ENCODE data around the gene AAK1.

The AAK1 gene

DNA sequence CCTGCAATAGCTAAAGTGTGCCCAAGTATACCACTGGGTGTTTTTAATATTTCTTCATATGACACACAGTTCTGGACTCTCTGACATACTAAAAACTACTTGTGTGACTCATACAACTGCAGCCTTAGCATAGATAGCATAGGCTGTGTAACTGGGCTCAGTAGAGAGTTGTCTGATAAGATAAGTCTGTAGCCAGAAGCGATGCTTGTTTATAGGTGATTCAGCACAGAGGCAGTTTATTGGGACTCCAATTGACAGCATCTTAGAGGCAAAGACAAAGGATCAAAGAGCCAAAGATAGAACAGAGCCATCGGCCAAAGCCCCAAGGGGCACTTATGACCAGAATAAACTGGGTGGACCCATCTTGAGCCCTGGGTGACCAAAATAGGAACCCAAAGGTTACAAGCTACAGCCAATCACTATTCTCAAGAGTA is 42.3 kb downstream of the AAK1 start:
- DNase-seq (ENCODE audit: low read depth, low spot score), result no peak

DNA sequence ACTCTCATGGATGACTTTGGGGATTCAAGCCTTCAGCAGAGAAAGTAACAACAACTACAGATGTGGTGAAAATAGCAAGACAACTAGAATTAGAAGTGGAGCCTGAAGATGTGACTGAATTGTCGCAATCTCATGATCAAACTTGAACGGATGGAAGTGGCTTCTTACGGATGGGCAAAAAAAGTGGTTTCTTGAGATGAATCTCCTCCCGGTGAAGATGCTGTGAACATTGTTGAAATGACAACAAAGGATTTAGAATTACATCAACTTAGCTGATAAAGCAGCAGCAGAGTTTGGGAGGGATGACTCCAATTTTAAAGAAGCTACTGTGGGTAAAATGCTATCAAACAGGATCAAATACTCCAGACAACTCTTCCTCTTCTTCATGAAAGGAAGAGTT is 43.1 kb downstream of the AAK1 start:
- no peak for DNase-seq (ENCODE audit: low read depth, low spot score)

DNA sequence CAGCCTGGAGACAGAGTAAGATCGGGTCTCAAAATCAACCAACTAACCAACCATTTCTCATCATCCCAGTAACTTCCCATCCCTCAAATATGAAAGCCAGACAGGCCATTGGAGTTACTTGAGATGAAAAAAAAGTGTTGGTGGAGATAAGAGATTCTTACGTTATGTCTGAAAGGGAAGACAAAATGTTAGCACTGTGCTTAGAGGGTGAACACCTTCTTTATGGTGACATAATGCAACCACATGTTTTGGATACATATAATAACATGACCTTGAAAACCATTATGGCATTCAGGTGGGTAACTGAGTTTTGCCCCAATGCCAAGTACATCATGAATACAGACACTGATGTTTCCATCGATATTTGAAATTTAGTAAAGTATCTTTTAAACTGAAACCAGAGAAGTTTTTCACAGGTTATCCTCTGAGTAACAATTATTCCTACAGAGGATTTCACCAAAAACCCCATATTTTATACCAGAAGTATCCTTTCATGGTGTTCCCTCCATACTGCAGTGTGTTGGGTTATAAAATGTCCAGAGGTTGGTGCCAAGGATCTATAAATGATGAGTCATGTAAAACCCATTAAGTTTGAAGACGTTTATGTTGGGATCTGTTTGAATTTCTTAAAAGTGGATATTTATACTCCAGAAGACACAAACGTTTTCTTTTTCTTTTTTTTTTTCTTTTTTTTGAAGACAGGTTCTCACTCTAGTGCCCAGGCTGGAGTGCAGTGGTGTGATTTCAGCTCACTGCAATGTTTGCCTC is 45.5 kb downstream of the AAK1 start:
- no peak for DNase-seq (ENCODE audit: low read depth, low spot score)

DNA sequence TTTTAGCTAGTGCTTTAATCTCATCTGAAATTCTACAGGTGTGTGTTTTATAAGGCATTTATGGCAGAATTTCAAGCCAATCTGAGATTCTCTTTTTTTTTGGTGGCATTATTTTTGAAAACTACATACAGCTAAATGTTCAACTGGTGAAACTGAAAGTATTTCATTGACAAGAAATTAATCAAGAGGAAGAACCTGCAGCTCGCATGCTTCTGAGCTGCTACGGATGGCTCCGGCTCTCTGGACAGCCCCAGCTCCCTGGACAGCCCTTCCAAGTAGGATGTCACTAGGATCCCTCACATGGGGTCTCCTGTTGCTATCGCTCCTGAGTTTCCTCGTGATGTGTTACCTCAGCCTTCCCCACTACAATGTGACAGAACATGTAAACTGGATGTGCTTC is 46.4 kb downstream of the AAK1 start:
- no peak for DNase-seq (ENCODE audit: low read depth, low spot score)

DNA sequence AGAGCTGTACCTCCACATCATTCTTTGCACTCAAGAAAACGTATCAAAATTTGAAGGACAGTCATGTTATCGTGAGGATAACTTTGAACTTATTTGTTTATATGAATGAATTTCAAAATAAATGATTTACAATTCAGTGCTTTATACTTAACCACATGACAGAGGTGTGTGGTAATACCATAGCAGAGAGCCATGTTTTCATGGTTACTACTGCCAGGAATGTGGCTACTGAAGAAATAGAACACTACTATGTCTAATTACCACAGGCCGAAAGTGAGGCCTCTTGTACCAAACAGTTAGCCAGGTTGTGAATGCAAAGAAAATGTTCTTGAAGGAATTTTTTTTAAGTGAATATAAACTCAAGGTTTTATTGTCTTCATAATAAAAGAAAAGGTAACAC is 49.2 kb downstream of the AAK1 start:
- no peak for DNase-seq (ENCODE audit: low read depth, low spot score)

DNA sequence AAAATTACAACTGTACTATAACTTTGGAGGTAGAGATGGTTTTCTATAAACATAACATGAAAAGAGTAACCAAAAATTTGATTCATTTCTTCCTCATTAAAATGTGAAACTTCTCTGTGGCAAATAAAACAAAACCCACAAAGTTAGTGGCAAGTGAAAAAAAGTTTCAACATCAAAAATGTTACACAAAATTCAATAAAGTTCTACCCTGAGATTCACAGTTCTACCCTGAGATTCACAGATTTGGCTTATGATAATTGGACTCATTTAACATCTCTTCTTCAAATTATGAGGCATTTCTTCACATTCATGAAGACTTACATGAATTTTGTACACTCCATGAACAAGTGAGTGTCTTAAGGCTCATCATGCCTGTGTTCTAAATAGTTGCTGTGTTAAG is 51.0 kb downstream of the AAK1 start:
- no peak for DNase-seq (ENCODE audit: low read depth, low spot score)

DNA sequence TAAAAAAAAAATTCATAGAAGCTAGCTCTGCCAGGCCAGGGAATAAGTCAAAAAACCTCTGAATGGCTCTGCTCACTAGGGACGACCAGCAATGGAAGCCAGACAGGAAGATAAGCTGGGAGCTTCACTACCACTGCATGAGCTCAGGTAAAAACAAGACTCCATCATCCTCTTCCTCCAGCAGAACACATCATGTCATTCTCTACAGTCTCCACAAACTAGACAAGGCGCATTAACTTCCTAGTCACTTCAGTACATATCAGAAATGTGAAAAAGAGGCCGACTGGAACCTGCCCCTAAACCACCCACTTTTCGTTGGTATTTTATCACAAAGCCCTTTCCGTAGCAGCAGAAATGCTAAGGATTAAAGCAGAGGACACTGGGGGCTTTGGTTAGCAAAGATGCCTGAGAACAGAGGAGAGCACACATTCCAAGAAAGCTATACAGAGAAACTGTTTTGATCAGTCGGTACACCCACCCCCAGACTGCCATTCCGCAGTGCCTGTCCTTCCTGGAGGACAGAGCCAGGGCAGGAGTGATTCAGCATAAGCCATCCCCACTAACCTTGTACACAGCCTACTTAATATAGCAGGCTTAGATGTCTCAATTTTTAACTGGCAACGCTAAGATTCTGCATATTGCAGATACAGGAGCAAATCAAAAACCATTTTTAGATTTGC is 53.4 kb downstream of the AAK1 start:
- DNase-seq (ENCODE audit: low read depth, low spot score), result no peak

DNA sequence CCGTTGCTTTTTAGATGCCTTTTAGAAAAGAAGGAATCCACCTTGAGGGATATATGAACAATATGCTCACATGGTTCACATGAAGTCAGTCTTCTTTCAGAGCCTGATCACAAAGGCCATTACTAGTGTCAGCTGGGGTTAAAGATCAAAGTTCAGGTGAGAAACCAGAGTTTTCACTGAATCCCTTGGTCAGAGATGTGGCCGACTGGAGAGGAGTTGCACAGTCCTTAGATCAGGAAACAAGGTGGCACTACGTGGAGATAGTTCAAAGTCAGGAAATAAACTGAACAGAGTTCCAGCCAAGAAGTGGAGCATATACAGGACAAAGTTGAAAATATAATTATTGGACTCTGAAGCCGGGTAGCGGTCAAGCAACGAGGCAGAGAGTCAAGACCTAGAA is 54.6 kb downstream of the AAK1 start:
- no peak for DNase-seq (ENCODE audit: low read depth, low spot score)

DNA sequence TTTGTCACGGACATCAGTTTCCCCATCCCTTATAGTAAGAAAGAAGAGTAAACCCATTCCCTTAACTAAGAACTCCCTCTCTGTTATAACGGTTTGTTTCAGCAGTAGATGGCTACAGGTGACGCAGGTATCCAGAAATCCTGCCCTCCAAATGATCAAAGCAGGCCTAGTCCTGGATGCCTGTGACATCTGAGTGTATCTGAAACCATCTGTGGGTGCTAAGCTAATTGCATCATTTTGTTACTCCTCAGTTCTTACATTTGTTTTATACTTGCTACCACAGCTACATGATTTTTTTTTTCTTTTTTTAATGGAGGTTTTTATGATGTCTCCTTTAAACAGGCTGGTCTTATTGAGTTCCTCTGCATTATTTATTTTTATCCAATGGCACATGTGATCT is 55.1 kb downstream of the AAK1 start:
- DNase-seq (ENCODE audit: low read depth, low spot score), result no peak

DNA sequence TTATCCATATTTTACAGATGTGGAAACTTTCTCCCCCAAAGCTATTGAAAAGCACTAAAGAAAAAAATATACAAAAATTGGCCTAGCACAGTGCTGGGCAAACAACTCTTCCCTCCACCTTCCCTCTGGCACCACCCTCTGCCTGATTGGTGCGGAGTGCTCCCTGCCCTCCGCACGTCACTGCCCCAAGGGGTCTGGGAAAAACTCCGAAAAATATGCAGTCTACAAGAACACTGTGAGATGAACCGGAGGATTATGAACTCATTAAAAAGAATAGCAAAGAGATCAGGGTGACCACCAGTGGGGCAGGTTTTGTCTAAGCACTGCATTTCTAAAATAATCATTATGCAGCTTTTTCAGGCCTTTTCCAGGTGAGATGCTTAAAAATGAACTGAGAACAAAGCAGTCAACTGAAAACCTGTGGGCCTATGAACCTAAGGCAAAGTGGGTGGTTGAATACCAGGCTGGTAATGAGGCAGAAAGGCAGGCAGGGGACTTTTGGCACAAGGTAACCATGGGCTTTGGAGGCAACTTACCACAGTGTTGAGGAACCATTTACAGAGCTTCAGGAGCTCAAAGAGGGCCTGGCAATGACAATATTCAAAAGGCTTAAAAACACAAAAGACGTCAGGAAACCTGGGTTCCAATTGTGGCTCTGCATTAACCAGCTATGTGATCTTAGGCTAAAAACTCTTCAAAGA is 57.5 kb downstream of the AAK1 start:
- no peak for DNase-seq (ENCODE audit: low read depth, low spot score)

DNA sequence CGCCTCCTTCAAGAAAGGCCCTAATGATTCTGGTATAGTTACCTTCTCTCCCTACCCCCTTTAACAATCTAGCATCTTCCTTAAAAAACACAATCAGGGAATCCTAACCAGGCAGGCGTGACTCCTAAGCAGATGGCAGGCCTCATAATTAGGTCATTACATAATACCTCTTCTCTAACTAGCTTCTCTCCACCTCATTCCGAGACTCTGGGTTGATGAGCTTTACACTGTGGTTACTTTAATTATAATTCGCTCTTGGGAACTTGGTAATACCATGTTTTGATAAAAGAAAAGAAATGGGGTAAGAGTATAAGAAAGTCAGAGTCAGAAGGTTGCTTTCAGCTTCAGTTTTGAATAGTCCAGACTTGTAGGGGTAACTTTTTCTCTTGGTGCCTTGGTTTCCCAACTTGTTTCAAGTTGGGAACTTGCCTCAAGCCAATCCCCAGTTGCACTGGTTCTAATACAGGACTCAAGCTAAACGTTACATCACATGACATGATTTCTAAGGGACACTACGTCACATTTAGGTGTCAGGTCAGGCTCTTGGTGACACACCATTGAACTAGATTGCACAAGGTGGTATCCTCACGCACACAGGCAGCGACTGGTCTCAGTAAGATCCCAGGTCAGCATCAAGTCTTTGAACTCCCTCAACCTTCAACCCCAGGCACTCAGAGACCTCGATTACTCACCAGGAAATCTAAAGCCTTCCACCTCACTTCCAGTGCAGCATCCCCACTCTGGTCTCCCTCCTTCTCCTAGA is 59.2 kb downstream of the AAK1 start:
- DNase-seq (ENCODE audit: low read depth, low spot score), result no peak

DNA sequence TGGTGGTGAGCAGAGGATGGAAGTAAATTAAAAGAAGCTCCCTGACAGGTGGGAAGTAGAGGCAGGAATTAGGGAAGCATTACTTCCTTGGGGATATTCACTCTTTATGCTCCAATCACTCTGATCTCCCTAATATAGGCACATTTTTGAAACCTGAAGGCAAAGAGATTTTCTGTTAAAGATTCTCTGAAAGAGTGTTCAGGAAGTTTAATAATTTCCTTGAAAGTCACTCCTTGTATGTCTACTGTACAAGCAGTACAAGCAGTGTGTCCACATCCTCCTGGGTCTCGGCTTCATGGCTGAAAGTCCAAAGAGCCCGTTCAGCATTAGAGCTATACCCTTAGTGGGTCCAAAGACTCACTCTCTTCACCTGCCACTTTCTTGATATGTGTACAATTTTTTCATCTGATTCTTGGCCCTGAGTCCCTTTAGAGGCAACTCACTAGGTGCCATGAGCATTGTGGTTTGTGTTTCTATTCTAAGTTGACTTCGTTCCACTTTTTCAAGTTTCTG is 60.2 kb downstream of the AAK1 start:
- DNase-seq (ENCODE audit: low read depth, low spot score), result no peak

DNA sequence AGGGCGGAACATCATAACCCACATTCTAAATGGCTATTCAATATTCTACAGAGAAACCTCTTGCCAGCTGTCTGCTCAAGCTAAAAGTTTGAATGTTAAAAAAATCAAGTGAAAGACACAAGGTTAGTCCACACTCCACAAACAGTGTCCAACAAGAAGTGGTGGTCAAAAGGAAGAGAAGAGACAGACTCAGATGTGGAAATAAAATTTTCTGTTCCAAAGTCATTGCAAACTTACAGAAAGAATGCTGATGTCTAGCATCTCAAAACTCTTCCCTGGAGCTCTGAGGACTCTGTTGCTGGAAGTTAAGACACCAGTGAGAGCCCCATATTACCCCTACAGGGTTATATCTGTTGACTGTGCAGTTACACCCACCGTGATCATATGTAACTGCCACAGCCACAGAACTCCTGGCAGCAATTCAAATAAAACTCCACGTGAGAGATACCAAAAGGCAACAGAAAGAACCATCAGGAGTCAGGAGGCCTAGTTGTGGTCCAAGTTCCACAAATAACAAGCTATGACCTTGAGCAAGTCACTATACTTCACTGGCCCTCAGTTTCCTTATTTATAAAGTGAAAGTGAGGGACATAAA is 60.9 kb downstream of the AAK1 start:
- DNase-seq (ENCODE audit: low read depth, low spot score), result no peak

DNA sequence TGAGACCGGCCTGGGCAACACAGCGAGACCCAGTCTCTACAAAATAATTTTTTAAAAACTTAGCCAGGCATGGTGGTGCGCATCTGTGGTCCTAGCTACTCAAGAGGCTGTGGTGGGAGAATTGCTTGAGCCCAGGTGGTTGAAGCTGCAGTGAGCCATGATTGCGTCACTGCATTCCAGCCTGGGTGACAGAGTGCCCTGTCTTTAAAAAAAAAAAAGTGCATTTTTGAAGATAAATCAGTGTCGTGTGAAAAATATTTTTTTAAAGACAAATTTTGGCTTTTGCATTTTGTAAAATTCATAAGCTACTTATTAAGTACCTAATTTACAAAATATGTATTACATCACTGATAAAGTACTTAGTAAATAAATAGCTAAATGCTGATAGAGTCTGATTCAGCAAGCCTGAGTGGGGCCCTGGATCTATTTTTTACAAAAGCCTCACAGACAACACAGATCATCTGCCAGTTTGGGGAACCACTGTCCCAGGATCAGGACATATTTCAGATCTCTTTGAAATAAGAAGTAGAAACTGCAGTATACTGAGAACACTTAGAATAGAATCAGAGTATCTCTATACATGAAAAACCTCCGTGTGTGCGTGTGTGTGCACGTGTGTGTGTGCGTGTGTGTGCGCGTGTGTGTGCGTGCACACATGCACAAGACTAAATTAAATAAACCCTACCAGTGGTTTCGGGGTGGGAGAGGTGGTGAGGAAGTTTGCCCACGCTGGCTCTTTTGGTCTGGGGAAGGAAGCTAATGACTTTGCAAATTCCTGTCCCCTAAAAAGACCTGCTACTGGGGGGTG is 61.6 kb downstream of the AAK1 start:
- DNase-seq (ENCODE audit: low read depth, low spot score), result no peak

DNA sequence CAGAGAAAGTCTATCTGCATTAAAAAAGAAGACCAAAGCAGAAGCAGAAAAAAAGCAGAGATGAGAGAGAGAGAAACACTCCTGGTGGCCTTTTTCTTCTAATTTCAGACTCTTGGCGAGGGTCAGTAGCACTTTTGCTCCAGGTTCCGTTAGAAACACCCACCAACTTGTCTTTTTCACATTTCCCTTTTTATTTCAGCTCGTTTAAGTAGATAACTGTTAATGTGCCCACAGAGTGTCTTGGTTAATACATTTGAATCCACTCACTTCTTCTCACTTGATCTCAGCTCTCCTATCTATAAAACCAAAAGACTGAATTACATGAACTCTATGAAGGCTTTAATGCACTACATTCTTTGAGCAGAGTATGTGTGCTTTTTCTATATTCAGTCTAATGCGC is 63.1 kb downstream of the AAK1 start:
- DNase-seq (ENCODE audit: low read depth, low spot score), result no peak

DNA sequence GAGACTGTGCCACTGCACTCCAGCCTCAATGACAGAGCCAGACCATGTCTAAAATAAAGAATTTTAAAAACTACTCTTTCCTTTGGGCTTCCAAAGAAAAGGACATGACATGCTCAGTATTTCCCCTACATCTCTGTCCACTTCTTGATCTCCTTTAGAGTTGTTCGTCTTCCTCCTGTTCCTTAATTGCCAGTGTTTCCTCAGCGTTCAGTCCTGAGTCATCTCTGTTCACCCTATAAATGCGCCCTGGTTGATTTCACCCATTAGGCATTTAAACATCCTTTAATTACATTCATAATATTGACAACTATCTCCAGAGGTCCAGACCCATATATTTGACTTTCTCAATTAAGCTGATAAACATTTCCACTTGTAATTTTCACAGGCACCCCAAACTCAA is 64.0 kb downstream of the AAK1 start:
- no peak for DNase-seq (ENCODE audit: low read depth, low spot score)

DNA sequence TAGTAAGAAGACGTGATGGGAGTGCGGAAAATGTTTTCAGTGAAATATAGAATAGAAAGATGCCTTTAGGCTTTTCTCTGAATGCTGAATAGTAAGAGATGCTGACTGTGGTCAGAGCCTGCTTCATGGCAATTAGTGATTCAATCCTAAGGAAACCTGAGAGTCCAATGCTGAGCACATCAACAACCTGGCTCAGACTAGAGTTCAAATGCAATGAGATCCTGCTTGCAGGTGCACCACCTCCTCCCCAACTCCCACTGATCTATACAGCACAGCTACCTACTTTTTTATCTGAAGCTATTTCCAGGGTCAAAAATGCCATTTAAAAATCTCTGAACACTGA is 65.4 kb downstream of the AAK1 start:
- no peak for DNase-seq (ENCODE audit: low read depth, low spot score)

DNA sequence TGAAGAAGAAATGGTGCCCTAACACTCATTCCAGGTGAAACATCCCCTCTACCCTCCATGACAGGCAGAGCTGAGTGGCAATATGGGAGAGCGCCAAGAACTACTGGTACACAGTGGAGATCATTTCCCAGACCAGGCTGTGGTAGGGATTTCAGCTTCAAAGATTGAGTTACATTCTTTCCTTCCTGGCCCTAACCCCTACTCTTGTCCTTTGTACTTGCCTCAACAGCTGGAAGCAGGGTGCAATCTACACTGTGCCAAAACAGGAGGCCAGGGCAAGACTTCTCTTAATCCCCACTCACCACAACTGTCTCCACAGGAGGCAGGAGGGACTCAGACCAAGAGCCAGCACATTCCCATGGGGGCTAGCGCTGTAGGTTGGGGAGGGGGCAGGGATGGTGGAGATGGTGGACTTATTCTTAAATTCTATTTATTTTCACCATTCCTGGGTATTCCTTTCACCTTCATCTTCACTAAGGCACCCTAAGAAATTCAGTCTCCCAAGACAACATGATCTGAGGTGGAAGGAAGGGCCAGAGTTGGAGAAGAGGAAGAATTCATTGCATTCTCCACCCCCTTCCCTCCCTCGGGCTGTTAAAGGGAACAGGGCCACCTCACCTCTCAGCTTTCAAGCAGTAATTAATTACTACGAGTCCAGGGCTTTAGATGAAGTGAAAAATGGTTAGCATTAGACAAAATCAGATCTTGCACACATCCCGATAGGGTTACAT is 65.9 kb downstream of the AAK1 start:
- no peak for DNase-seq (ENCODE audit: low read depth, low spot score)

DNA sequence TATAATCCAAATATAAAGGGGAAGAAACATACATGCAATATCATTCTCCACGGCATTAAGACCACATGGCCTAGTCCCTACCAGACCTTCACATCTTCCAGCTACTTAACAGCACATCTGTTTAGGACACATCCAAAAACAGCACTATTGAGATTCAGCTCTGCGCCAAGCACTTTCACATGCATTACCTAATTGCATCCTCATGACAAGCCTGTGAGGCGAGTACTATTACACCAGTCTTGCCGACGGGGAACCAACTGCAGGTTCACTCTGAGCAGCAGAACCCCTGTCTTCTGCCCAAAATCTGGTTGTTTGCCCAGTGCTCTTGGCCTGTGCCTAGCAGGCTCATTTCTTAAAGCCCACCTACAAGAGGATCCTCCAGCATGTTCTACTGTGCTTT is 66.7 kb downstream of the AAK1 start:
- DNase-seq (ENCODE audit: low read depth, low spot score), result no peak

DNA sequence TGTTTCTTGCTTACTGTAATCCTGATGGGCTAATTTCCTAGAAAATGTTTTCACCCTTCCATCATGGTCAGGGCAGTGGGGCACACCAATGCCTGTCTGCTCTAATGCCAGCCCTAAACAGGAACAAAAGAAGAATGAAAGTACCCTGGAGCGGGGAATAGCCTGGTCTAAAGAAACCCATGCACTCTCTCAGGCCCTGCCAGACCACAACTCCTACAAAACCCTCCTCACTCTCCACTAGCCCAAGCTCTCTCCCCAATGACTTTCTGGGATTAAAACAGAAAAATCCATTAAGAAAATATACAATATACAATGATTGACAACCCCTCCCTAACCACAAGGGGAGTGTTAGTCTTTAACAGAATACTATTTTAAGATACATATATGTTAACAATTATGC is 67.6 kb downstream of the AAK1 start:
- DNase-seq (ENCODE audit: low read depth, low spot score), result no peak
